ENCODE results near the gene MMP19. TPM values are rescaled to one million over a fixed set of nuclear protein-coding genes. Genes with fewer than 3 reads are reported as not detected.

The MMP19 gene
- total RNA-seq, 4 donors from 2014 or later = 5.6 to 36.6 (median 11.4) TPM

DNA sequence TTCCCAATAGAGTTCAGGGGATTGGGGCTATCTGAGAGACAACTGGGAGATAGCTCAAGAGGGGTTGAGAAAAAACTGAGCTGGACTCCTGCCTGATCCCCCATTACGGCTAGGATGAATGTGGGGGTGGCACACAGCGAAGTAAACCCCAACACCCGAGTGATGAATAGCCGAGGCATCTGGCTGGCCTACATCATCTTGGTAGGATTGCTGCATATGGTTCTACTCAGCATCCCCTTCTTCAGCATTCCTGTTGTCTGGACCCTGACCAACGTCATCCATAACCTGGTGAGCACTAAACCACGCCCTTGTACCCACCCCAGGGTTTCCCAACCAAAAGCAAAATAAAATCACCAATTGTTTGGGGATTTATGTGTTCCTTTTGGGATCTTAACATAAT is 23.9 kb downstream of the MMP19 start:
- intact Hi-C loops (cut with DNase I; ENCODE audit: low total_unique reads) = loop anchor here (10.0 kb wide), 1 partner anchor 74 kb away; the partner anchor contains the start of gene GDF11
- peak overlapping the region in 1 of 2 donors; percentile 74 for H3K4me3 ChIP-seq
- peak overlapping the region; percentile 80 to 85 for H3K27ac ChIP-seq
- H3K4me1 ChIP-seq = peaks cover 0 to 10% of the 10 kb centered on the region in 2 donors
- H3K9me3 ChIP-seq = no peaks in the 10 kb centered on the region
- DNase-seq = no peak
- H3K27me3 ChIP-seq = no peaks in the 10 kb centered on the region
- no peaks in the 10 kb centered on the region for H3K36me3 ChIP-seq
- TF ChIP-seq CTCF (IDR thresholded peaks at IDR 0.05) (no peak), POLR2A (IDR thresholded peaks at IDR 0.05) (no peak)

GRCh38 chr12:55818140-55818728 is 24.5 kb downstream of the MMP19 start:
- intact Hi-C loops (cut with DNase I; ENCODE audit: low total_unique reads) = loop anchor here (10.0 kb wide), 1 partner anchor 73 kb away; the partner anchor contains the start of gene GDF11
- peak overlapping the region; percentile 74 to 91 for H3K4me3 ChIP-seq
- TF ChIP-seq CTCF (IDR thresholded peaks at IDR 0.05) (no peak), POLR2A (IDR thresholded peaks at IDR 0.05) (no peak)
- no peaks in the 10 kb centered on the region for H3K36me3 ChIP-seq
- no peaks in the 10 kb centered on the region for H3K27me3 ChIP-seq
- peaks cover 3 to 10% of the 10 kb centered on the region in 2 donors for H3K4me1 ChIP-seq
- H3K27ac ChIP-seq = peak overlapping the region; percentile 80 to 85
- no peak for DNase-seq
- no peaks in the 10 kb centered on the region for H3K9me3 ChIP-seq

DNA sequence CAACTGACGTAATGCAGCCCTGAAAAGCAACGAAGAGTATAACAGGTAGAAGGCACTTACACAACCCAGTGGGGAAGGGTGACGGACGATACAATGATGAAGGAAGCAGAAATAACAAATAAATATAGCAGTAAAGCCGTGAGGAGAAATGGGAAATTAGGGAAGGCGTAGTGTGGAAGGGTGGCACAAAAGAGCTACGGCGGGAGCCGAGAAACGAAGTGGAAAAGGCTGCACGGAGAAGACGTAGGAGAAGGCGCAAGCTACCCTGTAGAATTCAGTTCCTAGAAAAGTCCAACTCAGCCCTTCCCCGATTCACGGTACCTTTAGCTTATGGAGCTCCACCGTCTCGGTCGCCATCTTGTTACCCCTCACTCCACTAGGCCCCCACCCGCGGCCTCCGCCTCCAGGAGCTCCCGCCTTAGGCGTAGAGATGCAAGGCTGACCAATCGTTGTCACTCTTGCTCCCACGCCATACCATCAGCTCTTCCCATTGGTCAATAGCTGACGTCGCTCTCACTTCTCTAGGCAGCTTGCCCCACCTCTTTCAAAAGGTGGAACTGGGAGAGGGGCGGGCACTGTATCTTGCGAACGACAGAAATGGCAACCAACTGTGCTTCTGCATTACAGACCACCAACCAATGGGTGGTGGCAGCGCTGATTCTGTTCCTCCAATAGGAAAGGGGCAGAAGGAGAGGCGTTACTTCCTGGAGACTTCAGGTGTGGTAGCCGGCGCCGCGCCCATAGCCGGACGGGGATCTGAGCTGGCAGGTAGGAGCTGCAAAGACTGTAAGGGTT is 25.2 kb downstream of the MMP19 start, which contains the start of the genes ORMDL2 and SARNP:
Gene ORMDL2 (plus strand): TSS at position 697 of the 795 bp plus-strand sequence. CDS start 959 bp downstream, outside the sequence.
Gene SARNP (minus strand): TSS at position 380 of the 795 bp plus-strand sequence. CDS start 23 bp downstream, at position 357.
- Histone ChIP-seq H3K9me3 (no peaks in the 10 kb centered on the region), H3K27me3 (no peaks in the 10 kb centered on the region), H3K4me3 (peak within 1 kb of the TSS; percentile 74 to 91), H3K36me3 (no peaks in the 10 kb centered on the region), H3K4me1 (peaks cover 3 to 10% of the 10 kb centered on the region in 2 donors), H3K27ac (peak within 1 kb of the TSS; percentile 85 to 87)
- TF ChIP-seq CTCF (IDR thresholded peaks at IDR 0.05) (no peak), POLR2A (IDR thresholded peaks at IDR 0.05) (peak; percentile 65 to 69)
- intact Hi-C loops (cut with DNase I; ENCODE audit: low total_unique reads) = loop anchor here (10.0 kb wide), 1 partner anchor 73 kb away; the partner anchor contains the start of gene GDF11
- peak; percentile 96 to 99 for DNase-seq

GRCh38 chr12:55816881-55817344 is 25.8 kb downstream of the MMP19 start:
- no peak for TF ChIP-seq POLR2A (IDR thresholded peaks at IDR 0.05)
- TF ChIP-seq CTCF (IDR thresholded peaks at IDR 0.05) = no peak
- H3K4me1 ChIP-seq = peaks cover 3 to 10% of the 10 kb centered on the region in 2 donors
- peak overlapping the region; percentile 81 to 87 for H3K27ac ChIP-seq
- H3K36me3 ChIP-seq = no peaks in the 10 kb centered on the region
- peak overlapping the region; percentile 57 to 91 for H3K4me3 ChIP-seq
- intact Hi-C loops (cut with DNase I; ENCODE audit: low total_unique reads) = loop anchor here (10.0 kb wide), 1 partner anchor 72 kb away; the partner anchor contains the start of gene GDF11
- no peaks in the 10 kb centered on the region for H3K9me3 ChIP-seq
- no peaks in the 10 kb centered on the region for H3K27me3 ChIP-seq
- no peak for DNase-seq
